Gastroesophageal sphincter (tissue), 4 donors: ENCODE data around the gene HPSE2. TPM values are rescaled to one million over a fixed set of nuclear protein-coding genes. Genes with fewer than 3 reads are reported as not detected.

Experiments used
- ATAC-seq: fragments of 150-250 bp; one replicate; pipeline ENCODE4 v1.9.1; 2016; ENCODE audit warnings: mild to moderate bottlenecking, moderate library complexity
- H3K27ac ChIP-seq, 4 donors: fragments of 200-600 bp; sonication (generic) in 3 of 4; 1 replicate in 3 of 4; 2 replicates in 1 of 4; pipeline ENCODE4 v1.5.1; 2016 to 2019
- H3K27me3 ChIP-seq: fragments of 200-600 bp; sonication (generic); one replicate; pipeline ENCODE4 v1.5.1; 2019
- H3K36me3 ChIP-seq, 2 donors: fragments of 200-600 bp; sonication (generic); one replicate each; pipeline ENCODE4 v1.5.1; 2019; ENCODE audit warnings: control low read depth in 1 of 2
- H3K4me1 ChIP-seq, 3 donors: fragments of 200-600 bp; sonication (generic); 1 replicate in 2 of 3; 2 replicates in 1 of 3; pipeline ENCODE4 v1.5.1; 2016 to 2019; ENCODE audit warnings: control low read depth in 2 of 3
- H3K4me3 ChIP-seq, 2 donors: fragments of 200-600 bp; sonication (generic); one replicate each; pipeline ENCODE4 v1.5.1; 2019; ENCODE audit warnings: mild to moderate bottlenecking in 1 of 2, moderate library complexity in 1 of 2
- H3K9me3 ChIP-seq, 3 donors: fragments of 200-600 bp; sonication (generic); one replicate each; pipeline ENCODE4 v1.5.1; 2017 to 2019; ENCODE audit warnings: control low read depth in 2 of 3
- CTCF ChIP-seq, 4 experiments: fragments of 200-600 bp in 2 of 4; fragments of 450-650 bp in 2 of 4; sonication (generic) in 1 of 4; IDR thresholded peaks; one replicate each; pipeline ENCODE4 v1.5.1; 2017 to 2019; ENCODE audit warnings: antibody characterized with exemption in 4 of 4, mild to moderate bottlenecking in 2 of 4, moderate library complexity in 2 of 4
- EP300 ChIP-seq: sonication (generic); formaldehyde crosslinking; IDR thresholded peaks from one replicate; pipeline ENCODE4 v1.6.1; 2017; ENCODE audit warnings: antibody characterized with exemption, mild to moderate bottlenecking
- POLR2A ChIP-seq, 2 donors: fragments of 450-650 bp; IDR thresholded peaks; one replicate each; pipeline ENCODE4 v1.6.1; 2017; ENCODE audit warnings: antibody characterized with exemption in 2 of 2, mild to moderate bottlenecking in 2 of 2, moderate library complexity in 1 of 2
- POLR2AphosphoS5 ChIP-seq: sonication (generic); formaldehyde crosslinking; IDR thresholded peaks from one replicate; pipeline ENCODE4 v1.6.1; 2017; ENCODE audit warnings: antibody characterized with exemption
- WGBS, 2 donors: methylation state at CpG; one replicate each; pipeline ENCODE4 v1.1.5; 2018; ENCODE audit warnings: low coverage in 1 of 2; 5-methylcytosine and 5-hydroxymethylcytosine counted together
- total RNA-seq, 4 donors: library from RNA; depleted of rRNA; stranded (reverse); fragments of >200 nt; gene quantifications; one replicate each; pipeline ENCODE4 v1.1.0, GENCODE V29; 2016

HPSE2 gene
- total RNA-seq, 4 donors from 2014 or later, result 19.1 to 74.5 (median 58.8) TPM

DNA sequence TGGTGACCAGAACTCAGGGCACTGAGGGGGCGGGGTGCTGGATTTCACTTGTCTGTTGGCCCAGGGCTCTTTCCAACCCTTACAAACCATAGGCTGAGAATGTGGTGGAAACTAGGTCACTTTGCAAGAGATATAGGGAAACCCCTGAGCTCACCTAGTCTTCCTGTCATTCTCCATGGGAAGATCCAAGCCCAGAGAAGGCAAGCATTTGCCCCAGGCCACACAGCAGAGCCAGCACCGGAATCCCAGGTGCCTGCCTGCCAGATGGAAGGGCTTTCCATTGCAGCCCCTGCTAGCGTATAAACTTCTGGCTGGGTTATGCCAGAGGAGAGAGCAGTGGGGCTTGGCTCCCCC lies 821.1 kb downstream of the HPSE2 start:
- H3K36me3 ChIP-seq, result peaks cover 0 to 42% of the 10 kb centered on the region in 2 donors
- 0 to 100% methylated on average over 1 of the region's 3 CpGs for WGBS, 2 donors
- ATAC-seq, result no peak
- TF ChIP-seq POLR2A (IDR thresholded peaks at IDR 0.05), result no peak
- no peak for TF ChIP-seq CTCF (IDR thresholded peaks at IDR 0.05)
- no peak for TF ChIP-seq POLR2AphosphoS5
- no peak for TF ChIP-seq EP300
- peak overlapping the region; percentile 34 to 89 (median 86) for H3K27ac ChIP-seq
- H3K9me3 ChIP-seq, result no peaks in the 10 kb centered on the region
- peak overlapping the region; percentile 46 to 68 for H3K4me3 ChIP-seq
- no peaks in the 10 kb centered on the region for H3K27me3 ChIP-seq
- peaks cover 0 to 57% (median 11%) of the 10 kb centered on the region in 3 donors for H3K4me1 ChIP-seq

DNA sequence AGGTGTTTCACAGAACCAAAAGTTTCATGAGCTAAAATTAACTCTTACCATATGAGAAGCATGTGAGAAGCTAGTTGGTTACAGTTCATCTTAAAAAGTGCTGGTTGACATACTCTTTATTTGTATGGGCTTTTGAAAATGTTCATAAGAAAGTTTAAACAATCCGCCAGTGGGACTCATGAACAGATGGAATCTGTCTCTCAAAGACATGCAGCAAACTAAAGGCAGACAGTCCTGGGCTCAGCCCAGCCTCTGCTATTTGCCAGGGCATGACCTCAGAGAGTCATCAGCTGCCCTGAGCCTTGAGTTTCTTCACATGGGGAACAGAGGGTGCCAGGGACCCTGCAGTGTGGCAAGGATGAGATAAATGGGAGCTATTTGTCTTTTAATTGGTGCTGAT lies 823.9 kb downstream of the HPSE2 start:
- Histone ChIP-seq H3K4me3 (no peak overlapping the region), H3K9me3 (no peaks in the 10 kb centered on the region), H3K27me3 (no peaks in the 10 kb centered on the region), H3K36me3 (peaks cover 0 to 14% of the 10 kb centered on the region in 2 donors), H3K27ac (peak overlapping the region in 1 of 4 donors; percentile 14), H3K4me1 (peaks cover 0 to 57% (median 11%) of the 10 kb centered on the region in 3 donors)
- TF ChIP-seq CTCF (IDR thresholded peaks at IDR 0.05) (no peak), POLR2AphosphoS5 (peak; percentile 10)
- ATAC-seq, result no peak
- 33% methylated on average over 1 of the region's 1 CpG; no CpG with 5 or more reads in 1 of the 2 donors for WGBS, 2 donors

DNA sequence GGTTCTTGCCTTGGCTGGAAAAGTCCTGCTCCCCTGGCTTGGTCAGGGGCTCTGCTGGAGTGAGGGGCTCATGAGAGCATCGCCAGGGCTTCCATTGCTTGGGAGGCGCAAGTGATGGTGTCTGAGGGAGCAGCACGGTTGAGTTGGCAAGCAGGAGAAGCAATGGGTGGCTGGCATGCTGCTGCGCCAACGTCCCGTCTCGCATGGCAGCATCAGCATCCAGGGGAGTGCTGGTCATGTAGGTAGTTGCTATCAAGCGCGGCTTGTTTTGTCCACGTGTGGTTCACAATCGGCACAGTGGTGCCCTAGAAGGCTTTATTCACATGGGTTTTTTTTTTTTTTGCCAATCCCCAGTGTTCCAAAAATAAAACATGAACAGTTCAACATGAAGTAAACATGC lies 824.5 kb downstream of the HPSE2 start:
- H3K27ac ChIP-seq, result no peak overlapping the region
- no peaks in the 10 kb centered on the region for H3K9me3 ChIP-seq
- ATAC-seq, result no peak
- no peak overlapping the region for H3K4me3 ChIP-seq
- H3K36me3 ChIP-seq, result peaks cover 0 to 9% of the 10 kb centered on the region in 2 donors
- TF ChIP-seq POLR2AphosphoS5 (no peak), CTCF (IDR thresholded peaks at IDR 0.05) (no peak), POLR2A (IDR thresholded peaks at IDR 0.05) (no peak), EP300 (no peak)
- H3K4me1 ChIP-seq, result peaks cover 0 to 57% (median 11%) of the 10 kb centered on the region in 3 donors
- H3K27me3 ChIP-seq, result no peaks in the 10 kb centered on the region
- WGBS, 2 donors, result 66 to 82% methylated on average over 6 of the region's 11 CpGs

- TF ChIP-seq POLR2AphosphoS5, result no peak
- no peak for TF ChIP-seq POLR2A (IDR thresholded peaks at IDR 0.05)
- no peak for TF ChIP-seq CTCF (IDR thresholded peaks at IDR 0.05)
- TF ChIP-seq EP300, result no peak
- no peak overlapping the region for H3K27ac ChIP-seq
- no peak overlapping the region for H3K4me3 ChIP-seq
- H3K9me3 ChIP-seq, result no peaks in the 10 kb centered on the region
- no peak for ATAC-seq
- WGBS, 2 donors, result 94% methylated on average over 3 of the region's 10 CpGs; no CpG with 5 or more reads in 1 of the 2 donors
- H3K4me1 ChIP-seq, result peaks cover 0 to 58% (median 10%) of the 10 kb centered on the region in 3 donors
- peaks cover 0 to 9% of the 10 kb centered on the region in 2 donors for H3K36me3 ChIP-seq
- H3K27me3 ChIP-seq, result no peaks in the 10 kb centered on the region
Observed at GRCh38 chr10:98410759-98411158, 824.9 kb downstream of the HPSE2 start.

- peaks cover 0 to 12% of the 10 kb centered on the region in 2 donors for H3K36me3 ChIP-seq
- no peak overlapping the region for H3K27ac ChIP-seq
- H3K27me3 ChIP-seq, result no peaks in the 10 kb centered on the region
- no peak overlapping the region for H3K4me3 ChIP-seq
- no peak for ATAC-seq
- TF ChIP-seq POLR2A (IDR thresholded peaks at IDR 0.05) (no peak), POLR2AphosphoS5 (no peak), CTCF (IDR thresholded peaks at IDR 0.05) (no peak), EP300 (no peak)
- H3K9me3 ChIP-seq, result no peaks in the 10 kb centered on the region
- 80 to 100% methylated on average over 1 to 3 of the region's 4 CpGs for WGBS, 2 donors
- peaks cover 0 to 58% (median 5%) of the 10 kb centered on the region in 3 donors for H3K4me1 ChIP-seq
Observed at GRCh38 chr10:98410135-98410743, 825.4 kb downstream of the HPSE2 start.
